NCI-H2171 (cell line): ENCODE measurements around the gene ALK.

Experiments used
- DNase-seq: peaks from one replicate; lab custom pipeline; 2025; lab: John Stamatoyannopoulos, UW

Gene ALK

GRCh38 chr2:29528891-29529520, 392.4 kb downstream of the ALK start:
- peak; percentile 54 for DNase-seq

DNA sequence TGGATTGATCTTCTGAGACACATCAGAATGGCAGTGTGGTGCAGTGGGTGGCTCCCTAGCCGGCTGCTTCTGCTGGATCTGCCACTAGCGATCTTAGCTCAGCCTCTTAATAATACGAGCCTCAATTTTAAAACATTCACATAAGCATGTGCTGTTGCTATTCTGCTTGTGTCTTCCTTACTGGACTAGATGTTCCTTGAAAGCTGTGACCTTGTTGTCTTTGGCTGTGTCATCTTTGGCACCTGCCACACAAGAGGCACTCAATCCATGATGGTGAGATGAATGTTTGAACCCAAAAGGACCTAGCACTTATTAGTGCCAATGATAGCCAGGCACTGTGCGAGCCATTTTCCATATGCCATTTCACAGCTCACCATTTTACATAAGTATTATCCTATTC, 393.0 kb downstream of the ALK start:
- DNase-seq, result no peak

GRCh38 chr2:29527947-29528346, 393.4 kb downstream of the ALK start:
- no peak for DNase-seq

GRCh38 chr2:29526587-29527586, 394.5 kb downstream of the ALK start:
- DNase-seq, result no peak

DNA sequence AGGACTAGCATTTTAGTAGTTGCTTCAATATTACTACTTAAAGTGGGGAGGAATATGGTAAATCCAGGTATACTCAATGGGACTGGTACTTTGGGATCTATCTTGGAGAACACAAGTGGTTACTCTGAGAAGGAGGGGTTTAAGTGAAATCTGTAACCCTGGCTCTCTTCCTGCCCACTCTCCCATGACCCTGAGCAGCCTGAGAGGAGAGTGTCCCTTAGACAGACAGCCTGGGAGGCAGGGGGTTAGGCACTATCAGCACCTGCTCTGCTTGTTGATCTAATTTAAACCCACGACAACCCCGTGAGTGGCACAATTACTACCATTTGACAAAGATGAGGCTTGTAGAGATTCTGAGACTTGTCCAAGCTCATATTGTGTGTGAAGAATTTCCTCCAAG, 395.5 kb downstream of the ALK start:
- no peak for DNase-seq

- no peak for DNase-seq
Observed at GRCh38 chr2:29524652-29525051, 396.7 kb downstream of the ALK start.

DNA sequence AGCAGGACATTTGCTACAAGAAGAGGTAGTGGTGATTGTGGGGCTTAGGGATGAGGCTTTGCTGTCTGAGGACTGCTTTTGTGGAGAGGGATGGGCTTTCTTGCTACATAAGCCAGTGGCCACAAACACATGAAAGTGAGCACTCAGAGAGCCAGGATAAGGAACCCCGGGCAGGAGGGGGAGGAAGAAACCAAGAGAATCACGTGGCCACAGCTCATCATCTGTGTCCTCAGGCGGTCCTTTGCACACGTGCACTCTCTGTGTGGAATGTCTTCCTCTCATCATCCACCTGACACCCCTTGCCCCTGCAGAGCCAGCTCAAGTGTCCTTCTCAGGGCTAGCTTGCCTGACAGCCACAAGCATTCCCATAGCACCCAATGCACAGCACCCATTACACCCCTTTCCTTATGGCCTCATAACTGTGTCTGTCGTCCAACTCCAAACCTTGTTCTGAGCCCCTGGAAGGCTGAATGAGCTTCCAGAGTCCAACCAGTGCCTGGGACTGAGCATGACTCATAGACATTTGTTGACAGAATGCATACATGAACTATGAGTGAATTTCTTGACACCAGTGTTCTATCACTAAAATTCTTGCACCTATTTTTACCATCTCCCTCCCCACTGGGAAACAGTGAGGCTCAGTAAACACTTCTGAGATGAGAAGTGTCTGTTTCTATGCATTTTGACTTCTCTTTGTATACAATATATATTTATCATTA, 398.3 kb downstream of the ALK start:
- no peak for DNase-seq

DNA sequence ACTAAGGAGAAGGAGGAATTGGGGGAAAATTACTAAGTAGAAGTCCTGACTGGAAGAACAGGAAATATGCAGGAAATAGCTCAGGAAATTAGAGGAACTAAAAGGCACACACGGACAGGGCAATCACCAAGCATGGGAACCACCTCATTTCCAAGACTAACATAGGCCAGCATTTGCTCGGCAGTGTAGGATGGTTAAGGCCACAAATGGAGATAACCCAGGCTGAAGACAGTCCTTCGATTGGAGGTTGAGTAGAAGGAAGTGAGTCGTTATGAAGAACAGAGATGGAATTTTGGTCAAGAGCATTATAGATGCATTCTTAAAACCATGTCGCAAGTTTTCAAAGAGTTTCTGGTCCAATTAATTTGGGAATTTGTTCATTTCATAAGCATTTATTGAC, 401.4 kb downstream of the ALK start:
- no peak for DNase-seq

DNA sequence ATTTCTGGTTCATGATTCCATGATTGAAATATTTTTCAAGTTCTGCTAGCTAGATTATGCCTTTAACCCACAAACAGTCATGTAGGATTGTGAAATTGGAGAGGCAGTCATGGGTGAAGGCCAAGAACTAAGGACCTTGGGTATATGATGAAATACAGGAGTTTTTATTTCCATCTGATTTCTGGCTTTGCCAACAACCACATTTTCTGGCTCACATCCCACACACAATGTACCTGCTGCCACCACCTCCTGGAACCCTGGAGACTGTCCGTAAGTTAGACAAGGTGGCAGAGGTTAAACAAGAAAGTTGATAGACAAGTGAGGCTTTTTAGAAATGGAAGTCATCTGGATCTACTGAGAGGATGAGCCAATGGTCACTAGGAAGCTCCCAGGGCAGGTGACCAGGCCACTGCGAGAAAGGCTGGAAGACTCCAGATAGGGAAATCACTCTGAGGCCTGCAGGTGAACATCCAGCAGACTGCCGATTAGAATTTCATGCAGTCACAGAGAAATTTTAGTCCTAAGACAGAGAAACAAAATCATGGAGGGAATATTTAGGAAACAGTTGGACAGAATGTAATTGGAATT, 402.0 kb downstream of the ALK start:
- DNase-seq, result no peak

GRCh38 chr2:29518646-29519337, 402.6 kb downstream of the ALK start:
- DNase-seq, result no peak

DNA sequence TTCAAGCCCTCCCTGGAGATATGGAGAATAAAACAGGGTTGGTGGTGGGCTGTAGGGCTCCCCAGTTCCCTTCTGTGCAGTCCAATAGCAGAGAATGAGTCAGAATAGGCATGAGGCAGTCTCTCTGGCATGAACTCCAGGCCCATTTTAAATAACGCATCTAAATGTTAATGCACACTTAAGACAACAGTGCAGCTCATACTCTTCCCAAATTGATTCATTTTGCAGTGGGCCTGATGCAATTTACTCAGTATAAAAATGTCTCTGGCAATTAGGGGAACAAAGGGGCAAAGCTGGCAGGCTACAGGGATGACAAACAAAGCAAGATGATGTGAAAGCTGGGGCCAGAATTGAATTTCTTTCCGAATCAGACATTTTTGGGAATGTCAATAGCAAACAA, 403.4 kb downstream of the ALK start:
- DNase-seq, result no peak

GRCh38 chr2:29517413-29517812, 404.0 kb downstream of the ALK start:
- DNase-seq, result no peak

DNA sequence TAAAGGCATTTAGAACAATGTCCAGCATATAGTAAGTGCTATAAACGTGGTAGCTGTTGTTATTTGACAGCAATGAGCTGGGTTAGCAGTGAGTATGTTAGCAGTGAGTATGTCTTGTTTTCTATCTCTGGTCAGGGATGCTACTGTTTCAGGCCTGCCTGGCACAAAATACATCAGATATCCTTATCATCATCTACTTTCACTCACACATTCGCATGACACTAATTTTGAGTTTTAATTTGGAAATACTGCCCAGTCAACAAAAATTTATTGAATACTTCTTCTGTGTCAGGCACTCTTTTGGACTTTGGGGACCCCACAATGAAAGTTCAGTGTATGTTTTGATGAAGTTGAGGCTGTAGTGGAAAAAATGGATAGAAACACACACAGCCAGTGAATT, 404.6 kb downstream of the ALK start:
- no peak for DNase-seq

DNA sequence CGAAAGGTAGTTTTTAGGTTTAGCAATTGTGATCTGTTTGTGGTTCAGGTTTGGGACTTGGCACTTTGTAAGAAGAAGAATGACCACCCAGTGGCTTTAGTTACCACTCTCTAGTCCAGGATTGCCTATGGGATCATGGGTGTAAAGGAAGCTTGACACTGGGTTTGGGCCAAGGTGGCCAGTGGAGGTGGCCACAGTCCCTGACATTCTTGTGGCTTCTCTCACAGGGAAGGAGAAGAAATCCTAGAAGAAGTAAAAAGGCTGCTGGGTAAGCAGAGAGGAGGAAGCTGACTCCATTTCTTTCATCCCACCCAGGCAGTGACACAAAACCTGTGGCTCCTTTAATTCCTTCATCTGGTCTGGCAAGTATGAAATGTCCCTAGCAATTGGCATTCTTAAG, 411.5 kb downstream of the ALK start:
- DNase-seq, result no peak

DNA sequence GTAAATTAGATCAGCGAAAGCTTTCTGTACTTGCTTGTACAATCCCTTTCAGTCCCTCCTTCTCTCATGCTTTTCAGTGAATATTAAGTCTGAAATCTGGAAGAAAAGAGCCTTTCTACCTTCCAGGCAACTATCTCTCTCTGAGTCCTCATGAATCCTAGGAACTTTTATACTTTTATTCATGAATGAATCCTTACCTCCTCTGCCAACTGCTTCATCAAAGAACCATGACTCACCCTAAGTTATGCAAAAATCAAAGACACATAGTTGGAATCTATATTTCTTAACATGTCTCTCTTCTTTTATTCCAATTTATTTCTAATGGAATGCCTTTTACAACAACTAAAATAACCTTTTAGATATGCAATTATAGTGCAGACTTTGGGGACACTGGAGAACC, 412.0 kb downstream of the ALK start:
- DNase-seq, result no peak

DNA sequence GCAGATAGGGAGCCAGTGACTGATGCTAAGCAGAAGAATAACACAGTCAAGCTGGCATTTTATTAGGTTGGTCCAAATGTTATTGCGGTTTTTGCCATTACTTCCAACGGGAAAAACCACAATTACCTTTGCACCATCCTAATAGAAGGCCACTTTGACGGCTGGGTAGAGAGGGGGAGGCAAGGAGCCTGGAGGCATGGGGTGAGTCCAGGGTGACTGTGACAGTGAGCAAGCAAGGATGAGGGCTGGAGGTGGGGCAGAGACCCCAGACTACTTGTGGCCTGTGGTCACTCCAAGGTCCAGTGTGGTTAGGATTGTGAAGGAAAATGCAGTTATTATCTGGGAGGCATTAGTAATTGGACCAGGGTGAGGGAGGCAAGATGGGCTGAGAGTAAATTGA, 416.6 kb downstream of the ALK start:
- DNase-seq, result no peak

- DNase-seq, result no peak
Observed at GRCh38 chr2:29502460-29502911, 418.9 kb downstream of the ALK start.

GRCh38 chr2:29497375-29497774, 424.0 kb downstream of the ALK start:
- DNase-seq, result no peak

DNA sequence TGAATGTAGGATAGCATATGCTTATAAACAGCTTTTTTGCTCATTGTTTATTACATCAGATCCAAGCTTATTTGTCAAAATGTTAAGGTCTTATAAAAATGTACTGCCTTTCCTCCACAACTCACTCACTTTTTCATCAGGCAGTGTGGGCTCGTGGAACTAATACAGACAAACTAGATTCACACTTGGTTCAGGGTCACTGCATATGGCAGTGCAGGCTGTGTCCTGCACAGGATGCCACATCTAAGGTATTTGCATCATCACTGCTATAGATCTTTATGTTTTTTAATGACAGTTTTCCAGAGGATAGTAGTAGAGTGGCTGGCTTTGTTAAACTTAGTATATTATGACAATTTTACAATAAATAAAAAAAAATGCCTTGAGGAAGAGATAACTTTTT, 425.2 kb downstream of the ALK start:
- DNase-seq, result no peak

DNA sequence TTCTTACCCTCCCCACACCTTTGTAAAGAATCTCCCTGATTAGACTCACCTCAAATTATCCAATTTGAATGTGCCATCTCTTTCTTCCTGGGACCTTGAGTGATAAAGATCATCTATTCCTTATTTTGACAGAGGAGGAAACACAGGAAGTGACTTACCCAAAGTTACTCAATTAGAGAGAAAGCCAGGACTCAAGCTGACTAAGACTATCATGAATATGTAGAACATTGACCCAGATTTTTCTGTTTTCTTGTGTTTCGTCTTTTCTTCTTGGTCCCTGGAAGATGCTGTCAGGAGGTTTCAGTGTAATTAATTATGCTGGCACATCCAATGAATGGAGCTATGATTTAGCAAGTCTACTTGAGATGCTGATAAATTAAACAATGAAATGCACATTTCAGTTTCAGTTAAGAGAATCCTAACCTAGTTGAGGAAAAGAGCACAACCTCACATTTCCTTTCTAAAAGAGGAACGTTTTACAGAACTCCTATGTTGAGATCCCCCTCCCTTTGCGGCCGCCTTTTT, 425.8 kb downstream of the ALK start:
- no peak for DNase-seq

DNA sequence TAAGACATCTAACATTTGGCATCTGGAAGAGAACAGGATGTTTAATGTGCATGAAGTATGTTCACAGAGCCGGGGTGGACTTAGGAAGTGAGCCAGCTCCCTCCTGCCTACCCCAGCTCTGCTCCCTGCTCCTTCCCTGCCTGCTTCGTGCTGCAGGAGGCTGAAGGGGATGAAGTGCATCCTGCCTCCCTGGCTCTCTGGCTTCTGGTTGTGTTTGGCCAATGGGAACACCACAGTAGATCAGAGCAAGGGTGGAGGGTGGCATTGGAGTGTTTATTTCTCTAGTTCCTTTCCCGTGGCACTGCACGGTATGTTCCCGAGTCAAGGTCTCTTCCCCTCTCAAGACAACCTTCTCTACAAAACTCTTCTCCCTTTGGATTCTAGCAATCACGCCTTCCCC, 426.3 kb downstream of the ALK start:
- no peak for DNase-seq
